ENCODE data around the gene TUBB. TPM values are rescaled to one million over a fixed set of nuclear protein-coding genes. Genes with fewer than 3 reads are reported as not detected.

Gene TUBB
- total RNA-seq, 1 donor from 2014 or later = 187 TPM

- TF ChIP-seq CTCF (IDR thresholded peaks at IDR 0.05; ENCODE audit: borderline replicate concordance) = no peak
- Histone ChIP-seq H3K36me3 (no peaks in the 10 kb centered on the region), H3K4me1 (peaks cover 54% of the 10 kb centered on the region), H3K4me3 (no peak overlapping the region), H3K9me3 (replicated peaks) (no peaks in the 10 kb centered on the region), H3K27ac (replicated peaks) (peak overlapping the region; percentile 32), H3K27me3 (ENCODE audit: low read depth) (no peaks in the 10 kb centered on the region)
- intact Hi-C loops (cut with micrococcal nuclease) = no loop called here
- DNase-seq = no peak
These were observed 46.5 kb downstream of the TUBB start for GRCh38 chr6:30766461-30767157.

- intact Hi-C loops (cut with micrococcal nuclease) = no loop called here
- no peak for TF ChIP-seq CTCF (IDR thresholded peaks at IDR 0.05; ENCODE audit: borderline replicate concordance)
- Histone ChIP-seq H3K27ac (replicated peaks) (no peak overlapping the region), H3K27me3 (ENCODE audit: low read depth) (no peaks in the 10 kb centered on the region), H3K36me3 (no peaks in the 10 kb centered on the region), H3K4me3 (no peak overlapping the region), H3K9me3 (replicated peaks) (no peaks in the 10 kb centered on the region), H3K4me1 (peaks cover 54% of the 10 kb centered on the region)
- no peak for DNase-seq
These were observed 47.2 kb downstream of the TUBB start for GRCh38 chr6:30767158-30767943.

GRCh38 chr6:30767944-30768301 lies 47.8 kb downstream of the TUBB start:
- intact Hi-C loops (cut with micrococcal nuclease) = no loop called here
- no peaks in the 10 kb centered on the region for H3K9me3 ChIP-seq (replicated peaks)
- TF ChIP-seq CTCF (IDR thresholded peaks at IDR 0.05; ENCODE audit: borderline replicate concordance) = no peak
- no peak for DNase-seq
- H3K27me3 ChIP-seq (ENCODE audit: low read depth) = no peaks in the 10 kb centered on the region
- H3K27ac ChIP-seq (replicated peaks) = no peak overlapping the region
- H3K36me3 ChIP-seq = no peaks in the 10 kb centered on the region
- H3K4me1 ChIP-seq = peaks cover 54% of the 10 kb centered on the region
- H3K4me3 ChIP-seq = no peak overlapping the region

- Histone ChIP-seq H3K27ac (replicated peaks) (peak overlapping the region; percentile 49), H3K36me3 (no peaks in the 10 kb centered on the region), H3K9me3 (replicated peaks) (no peaks in the 10 kb centered on the region), H3K27me3 (ENCODE audit: low read depth) (no peaks in the 10 kb centered on the region), H3K4me3 (no peak overlapping the region), H3K4me1 (peaks cover 51% of the 10 kb centered on the region)
- DNase-seq = no peak
- no peak for TF ChIP-seq CTCF (IDR thresholded peaks at IDR 0.05; ENCODE audit: borderline replicate concordance)
- intact Hi-C loops (cut with micrococcal nuclease) = no loop called here
These were observed 48.5 kb downstream of the TUBB start for GRCh38 chr6:30768634-30769087.

- H3K4me1 ChIP-seq = peaks cover 45% of the 10 kb centered on the region
- H3K36me3 ChIP-seq = no peaks in the 10 kb centered on the region
- no peaks in the 10 kb centered on the region for H3K27me3 ChIP-seq (ENCODE audit: low read depth)
- no peaks in the 10 kb centered on the region for H3K9me3 ChIP-seq (replicated peaks)
- intact Hi-C loops (cut with micrococcal nuclease) = no loop called here
- DNase-seq = no peak
- TF ChIP-seq CTCF (IDR thresholded peaks at IDR 0.05; ENCODE audit: borderline replicate concordance) = no peak
- peak overlapping the region; percentile 49 for H3K27ac ChIP-seq (replicated peaks)
- H3K4me3 ChIP-seq = no peak overlapping the region
These were observed 49.1 kb downstream of the TUBB start for GRCh38 chr6:30769088-30769852.
